Thyroid gland (tissue), 4 donors: ENCODE results near the gene CLCA1. TPM values are rescaled to one million over a fixed set of nuclear protein-coding genes. Genes with fewer than 3 reads are reported as not detected.

Experiments
- DNase-seq, 2 donors: peaks; one replicate each; pipeline ENCODE4 v3.0.0-alpha.2; 2019
- H3K27ac ChIP-seq, 3 donors: fragments of 200-600 bp; sonication (generic); 1 replicate in 2 of 3; 2 replicates in 1 of 3; pipeline ENCODE4 v1.5.1; 2016 to 2019; ENCODE audit warnings: mild to moderate bottlenecking in 1 of 3, moderate library complexity in 1 of 3
- H3K27me3 ChIP-seq: fragments of 200-600 bp; sonication (generic); one replicate; pipeline ENCODE4 v1.5.1; 2019
- H3K36me3 ChIP-seq, 2 donors: fragments of 200-600 bp; sonication (generic); one replicate each; pipeline ENCODE4 v1.5.1; 2016 to 2019
- H3K4me1 ChIP-seq, 2 donors: fragments of 200-600 bp; sonication (generic); one replicate each; pipeline ENCODE4 v1.5.1; 2017 to 2019
- H3K4me3 ChIP-seq, 3 donors: fragments of 200-600 bp; sonication (generic); replicated peaks in 1 of 3; 1 replicate in 2 of 3; 2 replicates in 1 of 3; pipeline ENCODE4 v1.5.1; 2016; ENCODE audit warnings: mild to moderate bottlenecking in 1 of 3
- H3K9me3 ChIP-seq: fragments of 200-600 bp; sonication (generic); one replicate; pipeline ENCODE4 v1.5.1; 2017
- CTCF ChIP-seq, 6 experiments: fragments of 200-600 bp in 3 of 6; fragments of 450-650 bp in 3 of 6; sonication (generic) in 3 of 6; IDR thresholded peaks; one replicate each; pipeline ENCODE4 v1.5.1; 2016 to 2019; ENCODE audit warnings: antibody characterized with exemption in 6 of 6, mild to moderate bottlenecking in 2 of 6, inconsistent platforms in 1 of 6, moderate library complexity in 1 of 6
- POLR2A ChIP-seq, 2 donors: fragments of 450-650 bp; IDR thresholded peaks; one replicate each; pipeline ENCODE4 v1.6.1; 2017; ENCODE audit warnings: antibody characterized with exemption in 2 of 2, mild to moderate bottlenecking in 2 of 2, moderate library complexity in 1 of 2
- WGBS, 2 donors: methylation state at CpG; one replicate each; pipeline ENCODE4 v1.1.5; 2017; 5-methylcytosine and 5-hydroxymethylcytosine counted together
- intact Hi-C: fragments of 100-400 bp; cut with DNase I; formaldehyde crosslinking; loops from one replicate; pipeline ENCODE4 v1.15.1; 2023
- total RNA-seq, 4 donors: library from RNA; depleted of rRNA; stranded (reverse); fragments of >200 nt; gene quantifications; one replicate each; pipeline ENCODE4 v1.2.3, GENCODE V29; 2016

Gene CLCA1
- total RNA-seq, 4 donors from 2014 or later = not detected

- 76 to 83% methylated on average over 4 of the region's 4 CpGs for WGBS, 2 donors
- H3K27me3 ChIP-seq = no peaks in the 10 kb centered on the region
- TF ChIP-seq POLR2A (IDR thresholded peaks at IDR 0.05) (no peak), CTCF (IDR thresholded peaks at IDR 0.05) (no peak)
- no peak overlapping the region for H3K4me3 ChIP-seq
- no peak overlapping the region for H3K27ac ChIP-seq
- DNase-seq = no peak
- H3K36me3 ChIP-seq = no peaks in the 10 kb centered on the region
- no peaks in the 10 kb centered on the region for H3K9me3 ChIP-seq
- no peaks in the 10 kb centered on the region for H3K4me1 ChIP-seq
- intact Hi-C loops = no loop called here
These were observed 58.6 kb downstream of the CLCA1 start for GRCh38 chr1:86527306-86527705.

GRCh38 chr1:86530211-86530845 is 61.6 kb downstream of the CLCA1 start:
- Histone ChIP-seq H3K27ac (no peak overlapping the region), H3K27me3 (no peaks in the 10 kb centered on the region), H3K4me3 (no peak overlapping the region), H3K4me1 (no peaks in the 10 kb centered on the region), H3K36me3 (no peaks in the 10 kb centered on the region), H3K9me3 (no peaks in the 10 kb centered on the region)
- TF ChIP-seq CTCF (IDR thresholded peaks at IDR 0.05) (no peak), POLR2A (IDR thresholded peaks at IDR 0.05) (no peak)
- DNase-seq = no peak
- intact Hi-C loops = no loop called here
- WGBS, 2 donors = 93 to 96% methylated on average over 3 of the region's 3 CpGs

- no peak overlapping the region for H3K4me3 ChIP-seq
- H3K9me3 ChIP-seq = no peaks in the 10 kb centered on the region
- intact Hi-C loops = no loop called here
- H3K27ac ChIP-seq = no peak overlapping the region
- DNase-seq = no peak
- H3K27me3 ChIP-seq = no peaks in the 10 kb centered on the region
- WGBS, 2 donors = 83 to 87% methylated on average over 4 of the region's 4 CpGs
- H3K36me3 ChIP-seq = no peaks in the 10 kb centered on the region
- TF ChIP-seq CTCF (IDR thresholded peaks at IDR 0.05) (no peak), POLR2A (IDR thresholded peaks at IDR 0.05) (no peak)
- no peaks in the 10 kb centered on the region for H3K4me1 ChIP-seq
These were observed 69.4 kb downstream of the CLCA1 start for GRCh38 chr1:86537928-86538695.

GRCh38 chr1:86538775-86539174 is 70.0 kb downstream of the CLCA1 start:
- Histone ChIP-seq H3K4me1 (no peaks in the 10 kb centered on the region), H3K27me3 (no peaks in the 10 kb centered on the region), H3K36me3 (no peaks in the 10 kb centered on the region), H3K27ac (no peak overlapping the region), H3K4me3 (no peak overlapping the region), H3K9me3 (no peaks in the 10 kb centered on the region)
- intact Hi-C loops = no loop called here
- TF ChIP-seq CTCF (IDR thresholded peaks at IDR 0.05) = no peak
- no peak for TF ChIP-seq POLR2A (IDR thresholded peaks at IDR 0.05)
- DNase-seq = no peak
- WGBS, 2 donors = 64 to 65% methylated on average over 5 of the region's 5 CpGs

GRCh38 chr1:86541859-86542258 is 73.1 kb downstream of the CLCA1 start:
- no peak for DNase-seq
- Histone ChIP-seq H3K9me3 (no peaks in the 10 kb centered on the region), H3K27me3 (no peaks in the 10 kb centered on the region), H3K36me3 (no peaks in the 10 kb centered on the region), H3K4me3 (no peak overlapping the region), H3K27ac (no peak overlapping the region), H3K4me1 (no peaks in the 10 kb centered on the region)
- TF ChIP-seq CTCF (IDR thresholded peaks at IDR 0.05) = no peak
- TF ChIP-seq POLR2A (IDR thresholded peaks at IDR 0.05) = no peak
- intact Hi-C loops = no loop called here
- 87 to 88% methylated on average over 2 of the region's 2 CpGs for WGBS, 2 donors
